H1 (cell line): ENCODE measurements around the gene MGMT. TPM values are rescaled to one million over a fixed set of nuclear protein-coding genes. Genes with fewer than 3 reads are reported as not detected.

Experiments used
- CTCF ChIA-PET: fragments of 300-600 bp; sonication (Branson Sonifier 250); formaldehyde crosslinking; loops from one replicate; lab custom pipeline; 2021; ENCODE audit not compliant: partially characterized antibody; lab: Charles Lee
- POLR2A ChIA-PET: fragments of 300-600 bp; sonication (Branson Sonifier 250); formaldehyde crosslinking; loops from one replicate; lab custom pipeline; 2021; ENCODE audit warnings: inconsistent platforms; ENCODE audit not compliant: partially characterized antibody; lab: Charles Lee
- DNase-seq, 2 experiments: peaks; one replicate each; pipeline versions ENCODE4 v3.0.0 to v3.0.0-alpha.2; 2010 to 2022; ENCODE audit warnings: low spot score in 2 of 2, low read depth in 1 of 2, mixed read lengths in 1 of 2
- FAIRE-seq: peaks from 2 replicates; lab custom pipeline; 2011; peaks lifted over from hg19 to GRCh38; lab: Jason Lieb, UNC
- H2AFZ ChIP-seq: 2 replicates; pipeline ENCODE4 v1.8.1; 2012; ENCODE audit warnings: low read length, inconsistent platforms
- H2AK5ac ChIP-seq: 2 replicates; pipeline ENCODE4 v1.6.1; 2013; ENCODE audit warnings: low read depth, low read length
- H2BK120ac ChIP-seq: replicated peaks from 2 replicates; pipeline ENCODE3; 2013; ENCODE audit warnings: low read depth, low read length, inconsistent platforms
- H2BK12ac ChIP-seq: 2 replicates; pipeline ENCODE4 v1.6.1; 2013; ENCODE audit warnings: low read depth, low read length
- H2BK15ac ChIP-seq: 2 replicates; pipeline ENCODE4 v1.6.1; 2013; ENCODE audit warnings: low read length
- H2BK20ac ChIP-seq: 2 replicates; pipeline ENCODE4 v1.6.1; 2013; ENCODE audit warnings: low read length
- H2BK5ac ChIP-seq: 2 replicates; pipeline ENCODE4 v1.6.1; 2013; ENCODE audit warnings: low read depth, low read length
- H3K14ac ChIP-seq: 2 replicates; pipeline ENCODE4 v1.6.1; 2013; ENCODE audit warnings: inconsistent platforms; ENCODE audit not compliant: insufficient read length
- H3K18ac ChIP-seq: 2 replicates; pipeline ENCODE4 v1.6.1; 2013; ENCODE audit warnings: low read length; ENCODE audit errors: extremely low read depth
- H3K23ac ChIP-seq: 2 replicates; pipeline ENCODE4 v1.6.1; 2013; ENCODE audit warnings: inconsistent platforms; ENCODE audit not compliant: insufficient read length
- H3K23me2 ChIP-seq: 2 replicates; pipeline ENCODE4 v1.6.1; 2013; ENCODE audit warnings: low read depth, low read length
- H3K27ac ChIP-seq: 2 replicates; pipeline ENCODE4 v1.6.1; 2011; ENCODE audit warnings: low read depth, low read length, inconsistent platforms
- H3K27me3 ChIP-seq, 4 experiments: replicated peaks in 1 of 4; 1 replicate in 1 of 4; 2 replicates in 3 of 4; pipeline versions ENCODE4 v1.6.1 to v1.8.1; 2011 to 2013; ENCODE audit warnings: low read length in 3 of 4, mild to moderate bottlenecking in 3 of 4, inconsistent platforms in 2 of 4, mixed read lengths in 2 of 4, moderate library complexity in 1 of 4; ENCODE audit not compliant: control insufficient read depth in 3 of 4, insufficient read depth in 3 of 4; ENCODE audit errors: extremely low read depth in 1 of 4
- H3K36me3 ChIP-seq, 4 experiments: 2 replicates each; pipeline versions ENCODE4 v1.6.1 to v1.8.1; 2011 to 2013; ENCODE audit warnings: mild to moderate bottlenecking in 4 of 4, low read length in 3 of 4, moderate library complexity in 2 of 4, control low read depth in 1 of 4, inconsistent platforms in 1 of 4; ENCODE audit not compliant: insufficient read depth in 4 of 4, control insufficient read depth in 2 of 4
- H3K4ac ChIP-seq: replicated peaks from 2 replicates; pipeline ENCODE3; 2013; ENCODE audit warnings: low read length, low read depth, mixed read lengths, inconsistent platforms; ENCODE audit not compliant: insufficient read length
- H3K4me1 ChIP-seq, 4 experiments: replicated peaks in 1 of 4; 1 replicate in 1 of 4; 2 replicates in 3 of 4; pipeline versions ENCODE4 v1.6.1 to v1.8.1; 2011 to 2013; ENCODE audit warnings: low read length in 3 of 4, inconsistent platforms in 2 of 4, mixed read lengths in 1 of 4; ENCODE audit not compliant: insufficient read depth in 4 of 4, control insufficient read depth in 3 of 4
- H3K4me2 ChIP-seq, 2 experiments: 2 replicates each; pipeline versions ENCODE4 v1.6.1 to v1.8.1; 2011 to 2013; ENCODE audit warnings: low read depth in 2 of 2, low read length in 2 of 2, control low read depth in 1 of 2, inconsistent platforms in 1 of 2, mild to moderate bottlenecking in 1 of 2; ENCODE audit not compliant: insufficient read depth in 1 of 2
- H3K4me3 ChIP-seq, 4 experiments: fragments of 200-600, 300-600 bp in 1 of 4; sonication (generic), shearing (Covaris generic), sonication (Bioruptor Twin) in 1 of 4; 2 replicates each; pipeline versions ENCODE4 v1.5.1 to v1.8.1; 2011 to 2016; ENCODE audit warnings: low read length in 4 of 4, low read depth in 3 of 4, control low read depth in 2 of 4, inconsistent platforms in 2 of 4, mild to moderate bottlenecking in 2 of 4, mixed read lengths in 1 of 4, moderate library complexity in 1 of 4; ENCODE audit not compliant: insufficient read depth in 2 of 4; ENCODE audit errors: extremely low read depth in 1 of 4
- H3K56ac ChIP-seq: replicated peaks from 2 replicates; pipeline ENCODE3; 2013; ENCODE audit warnings: low read depth, mild to moderate bottlenecking, mixed read lengths, low read length, inconsistent platforms; ENCODE audit not compliant: insufficient read length
- H3K79me1 ChIP-seq: 2 replicates; pipeline ENCODE4 v1.6.1; 2013; ENCODE audit warnings: low read depth, low read length, control low read depth
- H3K79me2 ChIP-seq, 2 experiments: 2 replicates each; pipeline versions ENCODE4 v1.6.1 to v1.8.1; 2012 to 2013; ENCODE audit warnings: low read length in 2 of 2, mild to moderate bottlenecking in 2 of 2, inconsistent platforms in 1 of 2; ENCODE audit not compliant: insufficient read depth in 2 of 2, control insufficient read depth in 1 of 2
- H3K9ac ChIP-seq, 4 experiments: replicated peaks in 1 of 4; 1 replicate in 1 of 4; 2 replicates in 3 of 4; pipeline versions ENCODE4 v1.6.1 to v1.8.1; 2011 to 2013; ENCODE audit warnings: low read depth in 3 of 4, low read length in 3 of 4, control low read depth in 2 of 4, mild to moderate bottlenecking in 2 of 4, moderate library complexity in 2 of 4, inconsistent platforms in 1 of 4; ENCODE audit errors: extremely low read depth in 1 of 4
- H3K9me3 ChIP-seq, 2 experiments: 2 replicates each; pipeline versions ENCODE4 v1.6.1 to v1.8.1; 2012 to 2013; ENCODE audit warnings: mild to moderate bottlenecking in 2 of 2, moderate library complexity in 2 of 2, control low read depth in 1 of 2, inconsistent platforms in 1 of 2, low read depth in 1 of 2, low read length in 1 of 2, mixed read lengths in 1 of 2; ENCODE audit not compliant: insufficient read depth in 2 of 2
- H4K20me1 ChIP-seq, 2 experiments: replicated peaks in 1 of 2; 2 replicates each; pipeline versions ENCODE3 to v1.8.1; 2011 to 2013; ENCODE audit warnings: inconsistent platforms in 2 of 2, low read length in 2 of 2, mild to moderate bottlenecking in 1 of 2; ENCODE audit not compliant: insufficient read depth in 2 of 2, control insufficient read depth in 1 of 2
- H4K5ac ChIP-seq: 2 replicates; pipeline ENCODE4 v1.6.1; 2013; ENCODE audit warnings: low read length, low read depth, mixed read lengths, inconsistent platforms; ENCODE audit not compliant: insufficient read length
- H4K8ac ChIP-seq: 2 replicates; pipeline ENCODE4 v1.8.0; 2013; ENCODE audit warnings: mild to moderate bottlenecking, moderate library complexity, low read length, inconsistent platforms; ENCODE audit not compliant: insufficient read depth; ENCODE audit errors: extremely low read depth
- H4K91ac ChIP-seq: replicated peaks from 2 replicates; pipeline ENCODE3; 2013; ENCODE audit warnings: low read length, mixed read lengths, inconsistent platforms; ENCODE audit not compliant: insufficient read length
- ASH2L ChIP-seq: fragments of 200-600, 300-600 bp; sonication (generic); IDR thresholded peaks from one replicate; pipeline ENCODE4 v1.7.1; 2017; ENCODE audit warnings: low read length
- ATF2 ChIP-seq: IDR thresholded peaks from 2 replicates; pipeline ENCODE4 v1.6.1; 2012; ENCODE audit warnings: low read length, inconsistent platforms
- BACH1 ChIP-seq: IDR thresholded peaks from 2 replicates; pipeline ENCODE4 v1.6.1; 2012; ENCODE audit warnings: low read length, improper control_type of control experiment
- CTBP2 ChIP-seq: IDR thresholded peaks from 2 replicates; pipeline ENCODE4 v1.7.0; 2011; ENCODE audit warnings: borderline replicate concordance, mild to moderate bottlenecking, moderate library complexity, mixed read lengths, low read length; ENCODE audit not compliant: insufficient read depth, insufficient read length
- EZH2 ChIP-seq: fragments of 200-600 bp; sonication (generic); IDR thresholded peaks from 2 replicates; pipeline ENCODE4 v1.7.1; 2012; ENCODE audit warnings: low read depth, mild to moderate bottlenecking, moderate library complexity, low read length, inconsistent platforms; ENCODE audit not compliant: severe bottlenecking
- RAD21 ChIP-seq, 2 experiments: IDR thresholded peaks in 1 of 2; conservative IDR thresholded peaks in 1 of 2; 2 replicates each; pipeline ENCODE4 v1.6.1; 2011; ENCODE audit warnings: low read depth in 2 of 2, low read length in 2 of 2, improper control_type of control experiment in 1 of 2, inconsistent platforms in 1 of 2, mild to moderate bottlenecking in 1 of 2, moderate library complexity in 1 of 2
- RFX5 ChIP-seq: IDR thresholded peaks from 2 replicates; pipeline ENCODE4 v1.6.1; 2011; ENCODE audit warnings: low read depth, low read length, improper control_type of control experiment, borderline replicate concordance
- RNF2 ChIP-seq: fragments of 200-900, 300-1000 bp; sonication (generic); IDR thresholded peaks from 2 replicates; pipeline ENCODE4 v1.7.1; 2016; ENCODE audit warnings: borderline replicate concordance, low read depth, mild to moderate bottlenecking, antibody characterized with exemption, low read length; ENCODE audit not compliant: poor library complexity, severe bottlenecking; ENCODE audit errors: missing control alignments
- SP1 ChIP-seq: IDR thresholded peaks from 2 replicates; pipeline ENCODE4 v1.6.1; 2011; ENCODE audit warnings: low read depth, low read length
- SUZ12 ChIP-seq: fragments of 200-600 bp; sonication (generic); IDR thresholded peaks from 2 replicates; pipeline ENCODE4 v1.6.1; 2012; ENCODE audit warnings: mild to moderate bottlenecking, inconsistent platforms, low read length, moderate library complexity, mixed read lengths
- WGBS, 2 experiments: shearing (Covaris generic) in 1 of 2; methylation state at CpG; one replicate each; pipeline versions ENCODE4 v1.1.6 to v1.1.7; 2013 to 2015; ENCODE audit warnings: low lambda C conversion rate in 2 of 2, mixed read lengths in 2 of 2, inconsistent platforms in 1 of 2, low coverage in 1 of 2, missing lambda C conversion rate in 1 of 2; ENCODE audit not compliant: insufficient replicate concordance in 2 of 2, insufficient coverage in 1 of 2, insufficient read length in 1 of 2; ENCODE audit errors: extremely low coverage in 1 of 2, missing lambda C conversion rate in 1 of 2; 5-methylcytosine and 5-hydroxymethylcytosine counted together
- polyA plus RNA-seq, 7 experiments: library from polyadenylated mRNA; depleted of rRNA in 3 of 7; stranded (reverse) in 5 of 7; unstranded in 2 of 7; fragments of >200 nt in 5 of 7; fragments of 200-250 nt in 2 of 7; gene quantifications; 1 replicate in 5 of 7; 2 replicates in 1 of 7; 4 replicates in 1 of 7; pipeline versions ENCODE4 v1.2.1 to v1.2.3, GENCODE V29; 2011 to 2013; ENCODE audit warnings: missing spikeins in 2 of 7, mixed read lengths in 2 of 7
- total RNA-seq: library from RNA; stranded (reverse); fragmentation: NEBNext Ultra II Directional; extraction: Animal tissue kit (Norgen Biotek cat#: 25700); gene quantifications from 2 replicates; pipeline ENCODE4 v1.2.1, GENCODE V29; 2021

Gene MGMT
- total and polyA plus RNA-seq, 2 of the 8 experiments (the other 6 are each of a cell fraction or from before 2014, with no cell fraction given) = 9.9 to 10.7 TPM

DNA sequence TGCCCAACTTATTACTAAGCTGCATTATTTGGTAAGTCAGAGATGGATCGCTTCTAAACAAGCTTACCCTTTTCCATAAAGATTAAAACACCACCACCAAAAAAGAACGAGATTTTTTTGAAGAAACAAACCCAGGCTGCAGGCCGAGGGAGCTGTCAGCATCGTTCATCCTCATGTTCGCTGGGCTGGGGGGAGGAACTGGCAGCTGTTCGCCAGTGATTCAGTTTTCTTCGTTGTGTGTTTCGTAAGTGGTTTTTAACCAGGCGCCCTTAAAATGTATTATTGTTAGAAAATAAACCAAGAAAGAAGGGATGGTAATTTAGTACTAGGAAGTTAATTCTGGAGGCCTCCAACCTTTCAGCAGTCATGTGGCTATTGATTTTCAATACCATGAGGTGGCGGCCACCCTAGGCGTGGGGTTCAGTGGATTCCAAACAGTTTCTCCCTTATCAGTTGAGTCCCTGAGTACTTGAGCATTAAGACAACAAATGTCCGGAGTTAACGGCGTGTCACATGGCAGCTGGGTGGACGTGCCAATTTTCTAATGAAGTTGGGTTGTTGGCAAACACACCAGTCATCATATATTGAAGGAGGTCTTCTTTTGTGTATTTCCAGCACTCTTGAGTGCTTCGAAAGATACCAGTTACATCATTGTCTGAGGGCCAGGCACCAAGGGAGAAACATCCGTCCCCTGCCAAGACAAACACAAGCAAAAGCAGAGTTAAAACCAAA is 323.8 kb downstream of the MGMT start:
- Histone ChIP-seq H2BK12ac (no peak overlapping the region), H3K4me1 (no peaks in the 10 kb centered on the region; a peak in 1 of 7 replicates), H3K56ac (no peak overlapping the region), H3K9ac (no peak overlapping the region), H2BK20ac (no peak overlapping the region), H3K36me3 (no peaks in the 10 kb centered on the region), H4K20me1 (peaks cover 0 to 1% of the 10 kb centered on the region in 2 experiments), H3K18ac (no peak overlapping the region), H3K23me2 (peaks cover 2% of the 10 kb centered on the region; the same call in 1 of the 2 replicates), H2BK15ac (no peak overlapping the region), H3K4me3 (no peak overlapping the region), H3K27me3 (no peaks in the 10 kb centered on the region), H3K9me3 (no peaks in the 10 kb centered on the region), H2AFZ (no peak overlapping the region), H3K79me2 (no peaks in the 10 kb centered on the region), H3K14ac (no peak overlapping the region), H2BK5ac (no peak overlapping the region), H3K23ac (no peak overlapping the region), H3K4ac (no peak overlapping the region), H3K79me1 (no peaks in the 10 kb centered on the region), H4K8ac (no peak overlapping the region), H3K4me2 (no peak overlapping the region), H2AK5ac (no peak overlapping the region), H4K91ac (no peak overlapping the region), H3K27ac (no peak overlapping the region), H4K5ac (no peak overlapping the region), H2BK120ac (no peak overlapping the region)
- CTCF ChIA-PET = interaction anchor here (1.4 to 2.3 kb wide), 2 partner anchors 22 to 86 kb away, joined by 3 to 4 read pairs; no protein-coding TSS in a partner anchor
- DNase-seq (no peak), FAIRE-seq (no peak)
- 90% methylated on average over 17 of the region's 17 CpGs; no CpG with 5 or more reads in 1 of the 2 experiments for WGBS, 2 experiments
- POLR2A ChIA-PET = no interaction called here
- TF ChIP-seq RNF2 (no peak), ASH2L (no peak), CTBP2 (no peak), RFX5 (no peak), EZH2 (no peak), RAD21 (IDR thresholded peaks at IDR 0.05 in 1 of 2, conservative IDR thresholded peaks at IDR 0.05 in 1 of 2; ENCODE audit: low read depth in 2 of 2, low read length in 2 of 2) (no peak), ATF2 (no peak), BACH1 (no peak), SP1 (no peak), SUZ12 (no peak)
